ENCODE results near the gene C6orf89. TPM values are rescaled to one million over a fixed set of nuclear protein-coding genes. Genes with fewer than 3 reads are reported as not detected.

The C6orf89 gene
- polyA plus RNA-seq, 2 of the 4 experiments (the other 2 are of a cell fraction): 13.8 to 27.0 TPM

- POLR2A ChIA-PET: no interaction called here
- Histone ChIP-seq H3K4me2 (no peak overlapping the region), H3K9me3 (no peaks in the 10 kb centered on the region), H3K4me1 (peaks cover 11% of the 10 kb centered on the region), H3K4me3 (no peak overlapping the region), H3K27ac (no peak overlapping the region)
- no peak for FAIRE-seq
- TF ChIP-seq TFCP2L1 (CRISPR knock-in tag; IDR thresholded peaks at IDR 0.05) (no peak), MAZ (IDR thresholded peaks at IDR 0.05; ENCODE audit: borderline replicate concordance, low read depth, low read length) (no peak), HDAC2 (IDR thresholded peaks at IDR 0.05) (no peak), HOXA7 (CRISPR knock-in tag; IDR thresholded peaks at IDR 0.05) (no peak), MAFK (IDR thresholded peaks at IDR 0.05; ENCODE audit: partially characterized antibody) (no peak), HOXB5 (CRISPR knock-in tag; IDR thresholded peaks at IDR 0.05) (no peak), CHD2 (IDR thresholded peaks at IDR 0.05; ENCODE audit: low read length, partially characterized antibody) (no peak), HES2 (IDR thresholded peaks at IDR 0.05) (no peak), FOXS1 (CRISPR knock-in tag; IDR thresholded peaks at IDR 0.05) (no peak), CEBPB (IDR thresholded peaks at IDR 0.05) (no peak), POLR2A (IDR thresholded peaks at IDR 0.05; ENCODE audit: low read length) (no peak), BHLHE40 (IDR thresholded peaks at IDR 0.05; ENCODE audit: low read depth, low read length) (no peak), FOSB (CRISPR knock-in tag; IDR thresholded peaks at IDR 0.05) (no peak), MAX (IDR thresholded peaks at IDR 0.05) (no peak), RCOR1 (IDR thresholded peaks at IDR 0.05; ENCODE audit: low read depth, low read length) (no peak)
- CTCF ChIA-PET: interaction anchor here (0.8 to 3.0 kb wide), 6 partner anchors 10 to 341 kb away, joined by 3 to 9 read pairs (median 4); partner anchors contain the start of gene C6orf89
- WGBS (ENCODE audit: missing lambda C conversion rate): 74% methylated on average over 6 of the region's 9 CpGs
- DNase-seq (ENCODE audit: low read depth in 1 of 2, low spot score in 1 of 2): no peak
- ATAC-seq: peak; percentile 21 to 27; a peak in 2 of 6 replicates
Measured at GRCh38 chr6:36955671-36956445, 70.1 kb downstream of the C6orf89 start.

- TF ChIP-seq MAX (IDR thresholded peaks at IDR 0.05) (no peak), MAZ (IDR thresholded peaks at IDR 0.05; ENCODE audit: borderline replicate concordance, low read depth, low read length) (no peak), JUNB (IDR thresholded peaks at IDR 0.05) (no peak), FOSL2 (IDR thresholded peaks at IDR 0.05) (no peak), FOSL2 (CRISPR knock-in tag; IDR thresholded peaks at IDR 0.05) (no peak), CHD4 (IDR thresholded peaks at IDR 0.05; ENCODE audit: borderline replicate concordance) (no peak), HEYL (CRISPR knock-in tag; IDR thresholded peaks at IDR 0.05) (no peak), RCOR1 (IDR thresholded peaks at IDR 0.05; ENCODE audit: low read depth, low read length) (no peak), HOXA7 (CRISPR knock-in tag; IDR thresholded peaks at IDR 0.05) (no peak), EP300 (IDR thresholded peaks at IDR 0.05) (no peak), CEBPB (IDR thresholded peaks at IDR 0.05) (no peak), RNF2 (IDR thresholded peaks at IDR 0.05; ENCODE audit: borderline replicate concordance, low read depth) (no peak), ZSCAN20 (CRISPR knock-in tag; IDR thresholded peaks at IDR 0.05) (no peak)
- no peak for ATAC-seq
- ChIA-PET POLR2A (no interaction called here), CTCF (interaction anchor here (0.8 to 3.0 kb wide), 5 partner anchors 9 to 341 kb away, joined by 3 to 9 read pairs (median 3); no protein-coding TSS in a partner anchor)
- no peak for DNase-seq (ENCODE audit: low read depth in 1 of 2, low spot score in 1 of 2)
- no peak overlapping the region for H3K4me3 ChIP-seq
- FAIRE-seq: no peak
- H3K4me2 ChIP-seq: no peak overlapping the region
- no peaks in the 10 kb centered on the region for H3K9me3 ChIP-seq
- no peak overlapping the region for H3K27ac ChIP-seq
- peaks cover 15% of the 10 kb centered on the region for H3K4me1 ChIP-seq
Measured at GRCh38 chr6:36956446-36956820, 70.7 kb downstream of the C6orf89 start.

- no peak for TF ChIP-seq CBX8 (IDR thresholded peaks at IDR 0.05)
- TF ChIP-seq ELK1 (IDR thresholded peaks at IDR 0.05; ENCODE audit: low read depth, low read length): no peak
- no peak for TF ChIP-seq ZC3H11A (IDR thresholded peaks at IDR 0.05)
- no peak for TF ChIP-seq CHD4 (IDR thresholded peaks at IDR 0.05; ENCODE audit: borderline replicate concordance)
- no peak for TF ChIP-seq CTCF (IDR thresholded peaks at IDR 0.05)
- no peak for TF ChIP-seq HMGXB4 (CRISPR knock-in tag; IDR thresholded peaks at IDR 0.05; ENCODE audit: borderline replicate concordance)
- TF ChIP-seq E2F6 (IDR thresholded peaks at IDR 0.05; ENCODE audit: borderline replicate concordance, low read depth): no peak
- ATAC-seq (no peak), FAIRE-seq (no peak), DNase-seq (ENCODE audit: low read depth in 1 of 2, low spot score in 1 of 2) (no peak)
- POLR2A ChIA-PET: no interaction called here
- H3K9me3 ChIP-seq: no peaks in the 10 kb centered on the region
- WGBS (ENCODE audit: missing lambda C conversion rate): 83% methylated on average over 8 of the region's 9 CpGs
- CTCF ChIA-PET: interaction anchor here (2.4 kb wide), 1 partner anchor 8 kb away, joined by 9 read pairs; no protein-coding TSS in a partner anchor
- no peak overlapping the region for H3K27ac ChIP-seq
- H3K4me1 ChIP-seq: peaks cover 15% of the 10 kb centered on the region
- no peak overlapping the region for H3K4me2 ChIP-seq
- H3K4me3 ChIP-seq: no peak overlapping the region
Measured at GRCh38 chr6:36957773-36958271, 72.1 kb downstream of the C6orf89 start.
